ENCODE measurements around the gene IGLL5.
A peak's percentile ranks its signal among the peaks of the same experiment; 100 is the strongest.

IGLL5 gene

GRCh38 chr22:22938672-22939587 is 51.3 kb downstream of the IGLL5 start:
- DNase-seq (ENCODE audit: low read depth in 4 of 4, low spot score in 1 of 4), result no peak

GRCh38 chr22:22939588-22940368 is 52.2 kb downstream of the IGLL5 start:
- no peak for DNase-seq (ENCODE audit: low read depth in 4 of 4, low spot score in 1 of 4)

- no peak for DNase-seq (ENCODE audit: low read depth in 4 of 4, low spot score in 1 of 4)
Measured at GRCh38 chr22:22940961-22941605, 53.5 kb downstream of the IGLL5 start.

- no peak for DNase-seq (ENCODE audit: low read depth in 4 of 4, low spot score in 1 of 4)
Measured at GRCh38 chr22:22941831-22942510, 54.4 kb downstream of the IGLL5 start.

GRCh38 chr22:22942511-22943329 is 55.1 kb downstream of the IGLL5 start:
- peak; percentile 65 to 70 (median 68) for DNase-seq (ENCODE audit: low read depth in 4 of 4, low spot score in 1 of 4)

- DNase-seq (ENCODE audit: low read depth in 4 of 4, low spot score in 1 of 4), result no peak
Measured at GRCh38 chr22:22943521-22944267, 56.1 kb downstream of the IGLL5 start.

GRCh38 chr22:22944268-22944985 is 56.8 kb downstream of the IGLL5 start:
- no peak for DNase-seq (ENCODE audit: low read depth in 4 of 4, low spot score in 1 of 4)

- no peak for DNase-seq (ENCODE audit: low read depth in 4 of 4, low spot score in 1 of 4)
Measured at GRCh38 chr22:22945195-22945594, 57.6 kb downstream of the IGLL5 start.

Data from stimulated activated CD4-positive, alpha-beta T cell treated with anti-CD3 and anti-CD28 coated beads, Interleukin-1b, Interleukin-23, amount 100 ng/mL, for 24 hours (primary cell).